Astrocyte of the cerebellum (primary cell): ENCODE data around the gene PDIK1L.

ENCODE experiments used
- DNase-seq: peaks from one replicate; pipeline ENCODE4 v3.0.0-alpha.2; 2011; ENCODE audit warnings: low read depth
- H3K4me3 ChIP-seq: 2 replicates; pipeline ENCODE4 v1.5.1; 2011; ENCODE audit warnings: mild to moderate bottlenecking, low read depth, low read length, moderate library complexity
- CTCF ChIP-seq: IDR thresholded peaks from 2 replicates; pipeline ENCODE4 v1.5.1; 2012; ENCODE audit warnings: low read length, low read depth, moderate library complexity, mild to moderate bottlenecking; ENCODE audit errors: missing control alignments
- in situ Hi-C: cut with HindIII; loops from 2 replicates; pipeline ENCODE4 v1.10.0; 2017; ENCODE audit warnings: low sequenced_read_pairs

The PDIK1L gene

DNA sequence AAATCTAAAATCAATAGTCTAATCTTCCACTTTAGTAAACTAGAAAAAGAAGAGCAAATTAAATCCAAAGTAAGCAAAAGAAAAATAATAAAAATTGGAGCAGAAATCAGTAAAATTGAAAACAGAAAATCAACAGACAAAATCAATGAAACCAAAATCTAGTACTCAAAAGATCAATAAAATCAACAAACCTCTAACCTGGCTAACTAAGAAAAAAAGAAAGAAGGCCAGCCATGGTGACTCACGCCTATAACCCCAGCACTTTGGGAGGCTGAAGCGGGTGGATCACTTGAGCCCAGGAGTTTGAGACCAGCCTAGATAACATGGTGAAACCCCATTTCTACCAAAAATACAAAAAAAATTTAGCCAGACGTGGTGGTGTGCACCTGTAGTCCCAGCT, 22.8 kb downstream of the PDIK1L start:
- in situ Hi-C loops, result no loop called here
- H3K4me3 ChIP-seq, result no peak overlapping the region
- no peak for TF ChIP-seq CTCF
- no peak for DNase-seq

DNA sequence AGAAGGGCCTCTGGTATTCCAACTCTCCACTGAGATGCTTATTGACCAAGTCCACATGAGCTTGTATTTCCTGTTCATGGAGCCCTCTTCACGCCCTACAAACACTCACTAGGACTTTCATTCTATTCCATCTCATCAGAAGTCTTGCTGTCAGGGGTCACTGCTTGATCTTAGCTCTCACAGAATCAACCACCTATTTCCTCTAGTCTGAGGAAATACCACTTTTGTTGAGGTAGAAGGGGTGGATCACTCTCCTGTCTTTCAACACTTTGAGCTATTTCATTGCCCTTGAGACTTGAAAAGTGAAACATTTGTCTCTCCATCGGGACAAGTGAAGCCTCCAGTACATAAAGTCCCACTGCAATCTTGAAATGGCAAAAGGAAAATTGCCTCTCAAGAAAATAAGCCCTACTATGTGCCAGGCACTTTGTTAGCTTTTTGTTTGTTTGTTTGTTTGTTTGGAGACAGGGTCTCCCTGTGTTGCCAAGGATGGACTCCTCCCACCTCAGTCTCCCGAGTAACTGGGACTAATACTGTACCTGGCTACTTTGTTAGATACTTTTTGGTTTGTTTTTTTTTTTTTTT, 27.4 kb downstream of the PDIK1L start:
- in situ Hi-C loops, result no loop called here
- TF ChIP-seq CTCF, result no peak

GRCh38 chr1:26142159-26142558, 30.5 kb downstream of the PDIK1L start:
- in situ Hi-C loops, result no loop called here
- no peak overlapping the region for H3K4me3 ChIP-seq
- no peak for DNase-seq
- no peak for TF ChIP-seq CTCF

More for the DNA sequence above, 27.4 kb downstream of the PDIK1L start:
- no peak overlapping the region for H3K4me3 ChIP-seq
- no peak for DNase-seq

DNA sequence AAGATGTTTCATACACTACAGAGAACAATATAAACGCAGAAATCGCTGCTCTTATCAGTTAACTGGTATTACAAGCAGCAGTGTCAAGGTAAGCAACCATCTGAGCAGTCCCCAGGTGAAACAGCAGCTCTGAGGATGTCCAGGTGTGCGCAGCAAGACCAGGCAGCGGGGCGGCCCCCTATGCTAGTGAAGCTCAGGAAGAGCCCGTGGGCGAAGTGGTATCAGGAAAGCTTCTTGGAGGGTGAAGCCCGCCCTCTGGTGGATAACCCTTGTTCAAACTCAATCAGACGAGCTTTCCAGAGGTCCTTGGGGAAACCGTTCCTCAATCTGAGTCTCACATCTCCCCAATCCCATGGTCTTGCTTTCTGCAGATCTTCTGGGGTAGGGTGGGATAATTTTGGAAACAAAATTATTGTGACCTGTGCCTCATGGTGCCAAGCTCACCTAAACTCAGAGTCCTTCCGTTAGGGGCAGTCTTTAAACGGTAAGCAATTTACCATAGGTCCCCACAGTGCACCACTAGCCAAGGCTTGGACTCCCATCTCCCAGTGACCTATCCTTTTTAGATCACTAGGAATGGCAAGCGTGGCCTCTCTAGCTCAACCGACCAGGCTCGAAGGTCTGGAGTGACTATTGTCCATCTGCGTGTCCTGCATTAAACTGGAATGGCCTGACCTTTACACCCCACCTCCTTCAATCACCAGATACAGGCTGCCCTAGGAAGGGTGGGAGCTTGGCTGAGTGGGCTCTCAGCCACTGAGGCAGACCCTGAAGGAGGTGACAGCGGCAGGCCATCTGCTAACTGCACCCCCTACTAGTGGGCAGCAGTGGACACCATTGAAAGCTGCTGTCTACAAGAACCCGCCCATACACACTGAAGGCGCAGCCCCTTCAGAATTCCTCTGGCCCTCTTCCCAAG, 33.7 kb downstream of the PDIK1L start:
- in situ Hi-C loops, result loop anchor here (5.0 kb wide), 1 partner anchor 43 kb away; no protein-coding TSS in a partner anchor
- DNase-seq, result peak; percentile 75
- no peak overlapping the region for H3K4me3 ChIP-seq
- TF ChIP-seq CTCF, result peak; percentile 79

DNA sequence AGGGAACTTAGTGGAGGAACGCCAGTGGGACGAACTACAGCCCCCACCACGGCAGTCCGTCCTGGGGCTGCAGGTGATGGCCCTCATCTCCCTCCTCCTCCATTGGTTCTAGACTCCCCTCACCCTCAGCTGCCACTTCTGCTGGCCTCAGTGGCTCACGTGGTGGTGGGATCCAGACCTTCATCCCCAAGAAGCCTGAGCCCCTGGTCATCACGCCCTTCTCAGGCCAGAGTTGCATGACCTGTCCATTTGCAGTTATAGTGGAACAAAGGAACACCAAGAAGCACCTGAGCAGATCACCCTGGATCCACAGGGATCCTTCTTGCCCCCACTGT, 34.3 kb downstream of the PDIK1L start:
- H3K4me3 ChIP-seq, result no peak overlapping the region
- TF ChIP-seq CTCF, result no peak
- in situ Hi-C loops, result loop anchor here (5.0 kb wide), 1 partner anchor 44 kb away; no protein-coding TSS in a partner anchor
- DNase-seq, result no peak

GRCh38 chr1:26148887-26149286, 37.3 kb downstream of the PDIK1L start:
- no peak for TF ChIP-seq CTCF

More at GRCh38 chr1:26148887-26149286, 37.3 kb downstream of the PDIK1L start:
- in situ Hi-C loops, result loop anchor here (5.0 kb wide), 1 partner anchor 47 kb away; no protein-coding TSS in a partner anchor
- no peak overlapping the region for H3K4me3 ChIP-seq
- no peak for DNase-seq
